ENCODE results near the gene POLA1. TPM values are rescaled to one million over a fixed set of nuclear protein-coding genes. Genes with fewer than 3 reads are reported as not detected.

Gene POLA1
- total RNA-seq, 1 donor from 2014 or later: 13.2 TPM

DNA sequence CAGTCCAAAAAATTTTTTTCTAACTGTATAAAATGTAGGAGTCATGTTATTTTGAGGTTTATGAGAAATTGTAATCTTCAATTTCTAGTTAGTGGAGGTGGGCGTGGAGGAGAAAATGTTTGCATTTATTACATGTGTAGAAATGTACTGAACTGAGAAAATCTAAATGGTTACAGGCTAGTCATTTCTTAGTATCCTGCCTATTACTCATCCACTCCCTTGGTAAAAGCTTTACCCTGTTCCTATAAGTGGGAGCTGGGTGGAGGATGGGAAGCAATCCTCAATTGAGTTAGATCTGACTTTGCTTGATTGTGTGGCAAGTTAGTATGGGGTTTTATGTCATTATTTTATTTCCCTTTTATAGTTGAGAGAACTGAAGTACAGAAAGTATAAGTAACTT is 73.8 kb downstream of the POLA1 start:
- H3K27me3 Mint-ChIP-seq (ENCODE audit: unreplicated experiment): no peaks in the 10 kb centered on the region
- H3K9me3 Mint-ChIP-seq (ENCODE audit: unreplicated experiment): no peaks in the 10 kb centered on the region
- TF ChIP-seq, protein P1, sequence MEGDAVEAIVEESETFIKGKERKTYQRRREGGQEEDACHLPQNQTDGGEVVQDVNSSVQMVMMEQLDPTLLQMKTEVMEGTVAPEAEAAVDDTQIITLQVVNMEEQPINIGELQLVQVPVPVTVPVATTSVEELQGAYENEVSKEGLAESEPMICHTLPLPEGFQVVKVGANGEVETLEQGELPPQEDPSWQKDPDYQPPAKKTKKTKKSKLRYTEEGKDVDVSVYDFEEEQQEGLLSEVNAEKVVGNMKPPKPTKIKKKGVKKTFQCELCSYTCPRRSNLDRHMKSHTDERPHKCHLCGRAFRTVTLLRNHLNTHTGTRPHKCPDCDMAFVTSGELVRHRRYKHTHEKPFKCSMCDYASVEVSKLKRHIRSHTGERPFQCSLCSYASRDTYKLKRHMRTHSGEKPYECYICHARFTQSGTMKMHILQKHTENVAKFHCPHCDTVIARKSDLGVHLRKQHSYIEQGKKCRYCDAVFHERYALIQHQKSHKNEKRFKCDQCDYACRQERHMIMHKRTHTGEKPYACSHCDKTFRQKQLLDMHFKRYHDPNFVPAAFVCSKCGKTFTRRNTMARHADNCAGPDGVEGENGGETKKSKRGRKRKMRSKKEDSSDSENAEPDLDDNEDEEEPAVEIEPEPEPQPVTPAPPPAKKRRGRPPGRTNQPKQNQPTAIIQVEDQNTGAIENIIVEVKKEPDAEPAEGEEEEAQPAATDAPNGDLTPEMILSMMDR (IDR thresholded peaks at IDR 0.05; ENCODE audit: partially characterized antibody, unreplicated experiment): no peak
- H3K4me1 Mint-ChIP-seq (ENCODE audit: low read depth, unreplicated experiment): no peaks in the 10 kb centered on the region
- no peak overlapping the region for H3K4me3 Mint-ChIP-seq (ENCODE audit: unreplicated experiment)
- DNase-seq: no peak
- no peaks in the 10 kb centered on the region for H3K36me3 Mint-ChIP-seq (ENCODE audit: unreplicated experiment)
- H3K27ac Mint-ChIP-seq (ENCODE audit: unreplicated experiment): no peak overlapping the region

DNA sequence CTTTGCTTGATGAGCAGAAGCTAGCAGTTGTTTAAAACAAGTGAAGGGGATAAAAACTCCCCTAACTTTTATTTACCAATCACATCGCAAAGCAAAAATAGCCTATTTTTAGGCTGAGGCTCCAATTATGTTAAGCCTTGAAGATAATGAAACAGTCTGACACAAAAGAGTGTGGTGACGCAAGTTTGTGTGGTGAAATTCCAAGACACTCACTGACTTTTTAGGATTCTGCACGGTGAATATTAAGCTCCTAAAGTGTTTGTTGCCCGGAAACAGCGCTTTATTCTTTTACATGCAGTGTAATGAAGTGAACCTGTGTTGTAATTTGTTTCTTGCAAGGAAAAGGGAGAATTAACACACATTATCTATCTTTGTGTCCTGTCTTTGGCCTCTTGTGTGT is 74.8 kb downstream of the POLA1 start:
- H3K4me1 Mint-ChIP-seq (ENCODE audit: low read depth, unreplicated experiment): no peaks in the 10 kb centered on the region
- H3K27ac Mint-ChIP-seq (ENCODE audit: unreplicated experiment): no peak overlapping the region
- H3K36me3 Mint-ChIP-seq (ENCODE audit: unreplicated experiment): no peaks in the 10 kb centered on the region
- TF ChIP-seq, protein P1 (IDR thresholded peaks at IDR 0.05; ENCODE audit: partially characterized antibody, unreplicated experiment): no peak
- DNase-seq: no peak
- H3K4me3 Mint-ChIP-seq (ENCODE audit: unreplicated experiment): no peak overlapping the region
- H3K9me3 Mint-ChIP-seq (ENCODE audit: unreplicated experiment): no peaks in the 10 kb centered on the region
- H3K27me3 Mint-ChIP-seq (ENCODE audit: unreplicated experiment): no peaks in the 10 kb centered on the region

DNA sequence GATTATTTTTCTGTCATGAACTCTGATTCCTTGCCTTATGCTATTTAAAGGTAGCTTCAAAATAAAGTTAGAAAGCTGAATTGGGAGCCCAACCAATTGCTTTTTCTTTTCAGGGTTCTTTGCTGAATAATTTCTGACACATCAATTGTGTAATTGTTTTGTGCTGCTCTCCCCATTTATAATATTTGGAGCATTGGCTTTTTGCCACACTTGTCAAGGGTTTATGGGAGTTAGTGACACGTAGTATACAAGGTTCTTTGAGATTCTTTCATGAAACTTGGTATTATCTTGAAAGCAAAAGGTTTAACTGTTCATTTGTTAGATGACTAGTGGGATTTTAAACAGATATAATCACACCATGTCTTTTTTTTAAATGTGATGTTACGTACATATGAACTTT is 80.9 kb downstream of the POLA1 start:
- Mint-ChIP-seq H3K27ac (ENCODE audit: unreplicated experiment) (no peak overlapping the region), H3K36me3 (ENCODE audit: unreplicated experiment) (no peaks in the 10 kb centered on the region), H3K9me3 (ENCODE audit: unreplicated experiment) (no peaks in the 10 kb centered on the region), H3K4me3 (ENCODE audit: unreplicated experiment) (no peak overlapping the region), H3K27me3 (ENCODE audit: unreplicated experiment) (no peaks in the 10 kb centered on the region), H3K4me1 (ENCODE audit: low read depth, unreplicated experiment) (no peaks in the 10 kb centered on the region)
- TF ChIP-seq, protein P1 (IDR thresholded peaks at IDR 0.05; ENCODE audit: partially characterized antibody, unreplicated experiment): no peak
- no peak for DNase-seq

DNA sequence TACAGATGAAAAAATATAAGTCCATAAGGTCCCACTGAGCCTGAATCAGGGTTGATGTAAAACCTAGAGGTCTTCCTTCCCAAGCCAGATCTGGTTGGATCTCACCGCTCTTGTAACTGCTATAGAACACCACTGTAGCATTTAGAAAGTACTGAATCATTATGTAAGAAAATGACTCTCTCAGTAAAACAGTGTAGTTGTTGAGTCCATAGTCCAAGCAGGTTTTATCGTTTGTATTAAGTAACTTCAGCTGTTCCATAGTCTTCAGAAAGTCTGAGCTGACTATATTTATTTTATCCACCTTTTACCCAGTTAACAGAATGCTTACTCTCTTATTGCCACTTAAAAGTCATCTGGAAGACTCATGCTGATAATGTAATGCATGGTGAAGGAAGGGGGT is 82.2 kb downstream of the POLA1 start:
- DNase-seq: no peak
- no peak overlapping the region for H3K27ac Mint-ChIP-seq (ENCODE audit: unreplicated experiment)
- TF ChIP-seq, protein P1 (IDR thresholded peaks at IDR 0.05; ENCODE audit: partially characterized antibody, unreplicated experiment): no peak
- no peaks in the 10 kb centered on the region for H3K4me1 Mint-ChIP-seq (ENCODE audit: low read depth, unreplicated experiment)
- no peak overlapping the region for H3K4me3 Mint-ChIP-seq (ENCODE audit: unreplicated experiment)
- H3K9me3 Mint-ChIP-seq (ENCODE audit: unreplicated experiment): no peaks in the 10 kb centered on the region
- no peaks in the 10 kb centered on the region for H3K27me3 Mint-ChIP-seq (ENCODE audit: unreplicated experiment)
- H3K36me3 Mint-ChIP-seq (ENCODE audit: unreplicated experiment): no peaks in the 10 kb centered on the region

DNA sequence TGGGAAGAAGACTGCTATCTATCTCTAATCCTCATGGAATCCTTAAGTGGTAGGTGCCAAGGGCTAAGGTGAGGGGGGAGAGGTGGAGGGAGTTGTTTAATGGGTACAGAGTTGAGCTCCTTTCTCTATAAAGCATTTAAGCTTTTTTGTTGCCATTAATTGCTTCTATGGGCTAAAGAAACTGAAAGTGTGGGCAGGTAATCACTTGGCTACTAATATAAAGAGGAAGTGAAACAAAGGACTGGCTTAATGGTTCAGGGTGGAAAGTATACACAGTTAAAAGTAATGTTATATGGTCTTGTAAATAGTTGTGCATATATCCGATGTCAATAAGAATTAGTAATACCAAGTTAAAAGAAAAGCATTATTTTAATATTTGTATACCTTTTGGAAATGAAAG is 83.9 kb downstream of the POLA1 start:
- Mint-ChIP-seq H3K36me3 (ENCODE audit: unreplicated experiment) (no peaks in the 10 kb centered on the region), H3K4me3 (ENCODE audit: unreplicated experiment) (no peak overlapping the region), H3K4me1 (ENCODE audit: low read depth, unreplicated experiment) (no peaks in the 10 kb centered on the region), H3K27ac (ENCODE audit: unreplicated experiment) (no peak overlapping the region), H3K27me3 (ENCODE audit: unreplicated experiment) (no peaks in the 10 kb centered on the region), H3K9me3 (ENCODE audit: unreplicated experiment) (no peaks in the 10 kb centered on the region)
- TF ChIP-seq, protein P1 (IDR thresholded peaks at IDR 0.05; ENCODE audit: partially characterized antibody, unreplicated experiment): no peak
- no peak for DNase-seq
